HEK293 (cell line): ENCODE measurements around the gene GTPBP4.

ENCODE experiments used
- CTCF ChIA-PET: fragments of 350-600 bp; formaldehyde crosslinking; extraction: SDS; loops from one replicate; lab custom pipeline; 2021; ENCODE audit warnings: antibody characterized with exemption; lab: Yijun Ruan, JAX
- POLR2A ChIA-PET: fragments of 300-600 bp; formaldehyde crosslinking; extraction: SDS; loops from one replicate; lab custom pipeline; 2020; ENCODE audit warnings: antibody characterized with exemption, inconsistent platforms; lab: Yijun Ruan, JAX
- H3K27ac ChIP-seq: fragments of 200-500 bp; sonication (Bioruptor generic); 2 replicates; pipeline ENCODE4 v1.5.1; 2014; ENCODE audit warnings: low read depth, low read length, control low read depth, inconsistent platforms; ENCODE audit errors: extremely low read depth
- H3K36me3 ChIP-seq, 2 experiments: fragments of 200-500 bp in 1 of 2; sonication (Bioruptor generic) in 1 of 2; 1 replicate in 1 of 2; 2 replicates in 1 of 2; pipeline ENCODE4 v1.5.1; 2014 to 2017; ENCODE audit warnings: inconsistent platforms in 2 of 2, low read length in 2 of 2; ENCODE audit not compliant: control insufficient read depth in 2 of 2, insufficient read depth in 1 of 2
- H3K4me1 ChIP-seq: fragments of 200-500 bp; sonication (Bioruptor generic); 2 replicates; pipeline ENCODE4 v1.5.1; 2014; ENCODE audit warnings: mild to moderate bottlenecking, low read length, inconsistent platforms; ENCODE audit not compliant: control insufficient read depth, insufficient read depth
- H3K4me3 ChIP-seq: 2 replicates; pipeline ENCODE4 v1.5.1; 2011; ENCODE audit warnings: low read depth, mild to moderate bottlenecking, control low read depth, low read length, moderate library complexity
- H3K9me3 ChIP-seq: fragments of 200-500 bp; sonication (Bioruptor generic); 2 replicates; pipeline ENCODE4 v1.5.1; 2014; ENCODE audit warnings: low read depth, low read length, inconsistent platforms; ENCODE audit not compliant: control insufficient read depth, insufficient read depth
- GFI1B ChIP-seq: fragments of 450-650 bp; formaldehyde crosslinking; IDR thresholded peaks from 2 replicates; pipeline ENCODE4 v1.5.1; 2016; ENCODE audit warnings: missing biosample characterization, missing genetic modification characterization
- HOXA7 ChIP-seq: sonication (generic); formaldehyde crosslinking; IDR thresholded peaks from 2 replicates; pipeline ENCODE4 v1.8.1; 2022; ENCODE audit warnings: missing genetic modification reagents, borderline replicate concordance
- KLF9 ChIP-seq: fragments of 450-650 bp; formaldehyde crosslinking; IDR thresholded peaks from 2 replicates; pipeline ENCODE4 v1.5.1; 2016; ENCODE audit warnings: missing biosample characterization, missing genetic modification characterization, low read depth
- MYNN ChIP-seq: fragments of 450-650 bp; formaldehyde crosslinking; IDR thresholded peaks from 2 replicates; pipeline ENCODE4 v1.5.1; 2016; ENCODE audit warnings: missing biosample characterization, missing genetic modification characterization, borderline replicate concordance
- SALL2 ChIP-seq: fragments of 450-650 bp; formaldehyde crosslinking; IDR thresholded peaks from 2 replicates; pipeline ENCODE4 v1.5.0; 2017; ENCODE audit warnings: missing biosample characterization, mild to moderate bottlenecking, missing genetic modification characterization, borderline replicate concordance
- YY2 ChIP-seq: fragments of 450-650 bp; formaldehyde crosslinking; IDR thresholded peaks from 2 replicates; pipeline ENCODE4 v1.5.1; 2016; ENCODE audit warnings: missing biosample characterization, missing genetic modification characterization
- ZBTB49 ChIP-seq: fragments of 450-650 bp; formaldehyde crosslinking; IDR thresholded peaks from 2 replicates; pipeline ENCODE4 v1.5.1; 2016; ENCODE audit warnings: missing biosample characterization, missing genetic modification characterization, low read depth
- ZBTB8A ChIP-seq: fragments of 450-650 bp; formaldehyde crosslinking; IDR thresholded peaks from 2 replicates; pipeline ENCODE4 v1.5.1; 2016; ENCODE audit warnings: missing biosample characterization, missing genetic modification characterization
- ZNF214 ChIP-seq: fragments of 450-650 bp; formaldehyde crosslinking; IDR thresholded peaks from 2 replicates; pipeline ENCODE4 v1.5.1; 2017; ENCODE audit warnings: missing biosample characterization, mild to moderate bottlenecking, missing genetic modification characterization, borderline replicate concordance
- ZNF26 ChIP-seq: fragments of 450-650 bp; formaldehyde crosslinking; IDR thresholded peaks from 2 replicates; pipeline ENCODE4 v1.5.1; 2016; ENCODE audit warnings: missing biosample characterization, missing genetic modification characterization
- ZNF280D ChIP-seq: fragments of 450-650 bp; formaldehyde crosslinking; IDR thresholded peaks from 2 replicates; pipeline ENCODE4 v1.5.1; 2016; ENCODE audit warnings: missing biosample characterization, missing genetic modification characterization
- ZNF302 ChIP-seq: fragments of 450-650 bp; formaldehyde crosslinking; IDR thresholded peaks from 2 replicates; pipeline ENCODE4 v1.5.1; 2016; ENCODE audit warnings: missing biosample characterization, missing genetic modification characterization, low read depth
- ZNF324 ChIP-seq: fragments of 450-650 bp; formaldehyde crosslinking; IDR thresholded peaks from 2 replicates; pipeline ENCODE4 v1.5.1; 2016; ENCODE audit warnings: missing biosample characterization, missing genetic modification characterization
- ZNF350 ChIP-seq: fragments of 450-650 bp; formaldehyde crosslinking; IDR thresholded peaks from 2 replicates; pipeline ENCODE4 v1.5.0; 2017; ENCODE audit warnings: missing biosample characterization, mild to moderate bottlenecking, missing genetic modification characterization
- ZNF366 ChIP-seq: fragments of 450-650 bp; formaldehyde crosslinking; conservative IDR thresholded peaks from 2 replicates; pipeline ENCODE4 v1.5.1; 2016; ENCODE audit warnings: missing biosample characterization, missing genetic modification characterization
- ZNF488 ChIP-seq: fragments of 450-650 bp; formaldehyde crosslinking; IDR thresholded peaks from 2 replicates; pipeline ENCODE4 v1.5.1; 2016; ENCODE audit warnings: missing biosample characterization, missing genetic modification characterization
- ZNF623 ChIP-seq: fragments of 450-650 bp; formaldehyde crosslinking; IDR thresholded peaks from 2 replicates; pipeline ENCODE4 v1.5.1; 2016; ENCODE audit warnings: missing biosample characterization, missing genetic modification characterization
- ZNF658 ChIP-seq: fragments of 450-650 bp; formaldehyde crosslinking; IDR thresholded peaks from 2 replicates; pipeline ENCODE4; 2016; ENCODE audit warnings: missing biosample characterization, missing genetic modification characterization
- ZNF707 ChIP-seq: fragments of 450-650 bp; formaldehyde crosslinking; IDR thresholded peaks from 2 replicates; pipeline ENCODE4 v1.5.1; 2016; ENCODE audit warnings: missing biosample characterization, missing genetic modification characterization
- ZNF785 ChIP-seq: fragments of 450-650 bp; formaldehyde crosslinking; IDR thresholded peaks from 2 replicates; pipeline ENCODE4 v1.5.1; 2016; ENCODE audit warnings: missing biosample characterization, missing genetic modification characterization
- ZNF830 ChIP-seq: fragments of 450-650 bp; IDR thresholded peaks from 2 replicates; pipeline ENCODE4 v1.5.0; 2018; ENCODE audit warnings: missing biosample characterization, missing genetic modification characterization, low read depth, mild to moderate bottlenecking, moderate library complexity

GTPBP4 gene

GRCh38 chr10:1024103-1024502, 35.9 kb downstream of the GTPBP4 start:
- H3K27ac ChIP-seq, result no peak overlapping the region
- no peaks in the 10 kb centered on the region for H3K4me1 ChIP-seq
- no peaks in the 10 kb centered on the region for H3K9me3 ChIP-seq
- no peak overlapping the region for H3K4me3 ChIP-seq
- CTCF ChIA-PET, result interaction anchor here (0.6 to 0.7 kb wide), 2 partner anchors 34 to 51 kb away, joined by 3 read pairs; no protein-coding TSS in a partner anchor
- H3K36me3 ChIP-seq, result peaks cover 3 to 16% of the 10 kb centered on the region in 2 experiments; a peak in 2 of 3 replicates
- POLR2A ChIA-PET, result no interaction called here
- no peak for TF ChIP-seq ZNF366 (tag by site-specific recombination)
- TF ChIP-seq ZBTB8A (tag by site-specific recombination), result no peak
- no peak for TF ChIP-seq ZNF785 (tag by site-specific recombination)
- TF ChIP-seq ZNF830 (tag by site-specific recombination), result no peak
- TF ChIP-seq ZNF707 (tag by site-specific recombination), result no peak
- no peak for TF ChIP-seq ZNF302 (tag by site-specific recombination)
- no peak for TF ChIP-seq KLF9 (tag by site-specific recombination)

GRCh38 chr10:1025683-1026082, 37.4 kb downstream of the GTPBP4 start, which contains the start of gene IDI2:
TSS of gene IDI2 (minus strand) at chr10:1025859. CDS start at chr10:1024723, 1,136 bp downstream.
- Histone ChIP-seq H3K9me3 (no peaks in the 10 kb centered on the region), H3K36me3 (peaks cover 3% of the 10 kb centered on the region in 2 experiments; a peak in 2 of 3 replicates), H3K4me3 (no peak within 1 kb of the TSS), H3K4me1 (no peaks in the 10 kb centered on the region), H3K27ac (no peak within 1 kb of the TSS)
- no peak for TF ChIP-seq ZNF280D (tag by site-specific recombination)
- no peak for TF ChIP-seq ZNF350
- TF ChIP-seq ZNF324, result no peak
- TF ChIP-seq MYNN (tag by site-specific recombination), result no peak
- TF ChIP-seq ZNF658 (tag by site-specific recombination), result no peak
- no peak for TF ChIP-seq GFI1B
- no peak for TF ChIP-seq HOXA7 (CRISPR knock-in tag)
- TF ChIP-seq ZNF623 (tag by site-specific recombination), result no peak
- TF ChIP-seq ZBTB49, result no peak
- TF ChIP-seq ZNF26 (tag by site-specific recombination), result no peak
- TF ChIP-seq YY2 (tag by site-specific recombination), result no peak
- no peak for TF ChIP-seq ZNF214 (tag by site-specific recombination)
- no peak for TF ChIP-seq SALL2 (tag by site-specific recombination)
- no peak for TF ChIP-seq ZNF488 (tag by site-specific recombination)
- ChIA-PET POLR2A (interaction anchor here (2.4 kb wide), 1 partner anchor 23 kb away, joined by 5 read pairs; the partner anchor contains the start of gene IDI1), CTCF (no interaction called here)
